ENCODE measurements around the gene PTTG1. TPM values are rescaled to one million over a fixed set of nuclear protein-coding genes. Genes with fewer than 3 reads are reported as not detected.

Gene PTTG1
- total and polyA plus RNA-seq, 4 donors, result 36.9 to 53.8 (median 40.9) TPM

GRCh38 chr5:160384681-160385080 is 37.0 kb upstream of the PTTG1 start:
- H3K27me3 ChIP-seq (ENCODE audit: control insufficient read depth, insufficient read depth, low read length), result no peaks in the 10 kb centered on the region
- H3K4me1 ChIP-seq (ENCODE audit: control insufficient read depth, insufficient read depth, low read length), result no peaks in the 10 kb centered on the region
- no peak overlapping the region for H3K4me3 ChIP-seq (ENCODE audit: low read depth, low read length)
- no peak overlapping the region for H3K27ac ChIP-seq (ENCODE audit: low read depth, low read length)
- H3K36me3 ChIP-seq (ENCODE audit: control insufficient read depth, insufficient read depth, low read length), result peaks cover 4% of the 10 kb centered on the region
- H3K9me3 ChIP-seq (ENCODE audit: control insufficient read depth, insufficient read depth, low read length), result peaks cover 7% of the 10 kb centered on the region
- no CpG with 5 or more reads among the region's 1 CpG for WGBS (ENCODE audit: insufficient coverage)
- no peak for DNase-seq (ENCODE audit: low read depth in 4 of 6, low spot score in 6 of 6)

DNA sequence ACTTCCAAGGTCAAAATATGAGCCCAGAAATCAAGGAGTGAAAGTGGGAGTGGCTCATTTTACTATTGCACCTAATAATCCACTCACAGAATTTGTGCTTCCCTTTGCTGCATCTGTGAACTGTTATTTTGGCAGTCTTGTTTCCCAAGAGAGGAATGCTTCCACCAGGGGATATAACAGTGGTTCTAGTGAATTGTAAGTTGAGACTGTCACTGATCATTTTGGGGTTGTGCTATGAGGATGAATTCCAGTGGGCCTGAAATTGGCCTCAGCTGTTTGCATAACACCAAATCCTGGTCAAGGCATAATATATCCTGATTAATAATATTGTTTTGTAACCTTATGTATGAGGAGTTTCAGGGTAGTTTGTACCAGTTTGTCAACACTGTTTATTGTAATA is 36.2 kb upstream of the PTTG1 start:
- DNase-seq (ENCODE audit: low read depth in 4 of 6, low spot score in 6 of 6), result no peak
- H3K4me1 ChIP-seq (ENCODE audit: control insufficient read depth, insufficient read depth, low read length), result no peaks in the 10 kb centered on the region
- no peaks in the 10 kb centered on the region for H3K27me3 ChIP-seq (ENCODE audit: control insufficient read depth, insufficient read depth, low read length)
- no peak overlapping the region for H3K4me3 ChIP-seq (ENCODE audit: low read depth, low read length)
- peaks cover 6% of the 10 kb centered on the region for H3K36me3 ChIP-seq (ENCODE audit: control insufficient read depth, insufficient read depth, low read length)
- H3K9me3 ChIP-seq (ENCODE audit: control insufficient read depth, insufficient read depth, low read length), result peaks cover 7% of the 10 kb centered on the region
- H3K27ac ChIP-seq (ENCODE audit: low read depth, low read length), result no peak overlapping the region

DNA sequence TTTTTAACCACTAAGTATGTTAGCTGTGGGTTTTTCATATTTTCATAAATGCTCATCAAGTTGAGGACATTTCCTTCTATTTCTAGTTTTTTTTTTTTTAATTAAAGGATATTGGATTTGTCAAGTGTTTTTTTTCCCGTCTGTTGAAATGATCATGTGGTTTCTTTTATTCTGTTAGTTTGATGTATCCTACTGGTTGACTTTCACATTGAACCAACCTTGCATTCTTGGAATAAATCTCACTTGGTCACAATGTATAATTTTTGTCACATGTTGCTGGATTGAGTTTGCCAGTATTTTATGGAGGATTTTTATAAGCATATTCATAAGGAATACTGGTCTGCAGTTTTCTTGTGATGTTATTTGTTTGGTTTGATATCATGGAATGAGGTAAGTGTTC is 34.2 kb upstream of the PTTG1 start:
- Histone ChIP-seq H3K27ac (ENCODE audit: low read depth, low read length) (no peak overlapping the region), H3K36me3 (ENCODE audit: control insufficient read depth, insufficient read depth, low read length) (peaks cover 6% of the 10 kb centered on the region), H3K4me3 (ENCODE audit: low read depth, low read length) (no peak overlapping the region), H3K4me1 (ENCODE audit: control insufficient read depth, insufficient read depth, low read length) (no peaks in the 10 kb centered on the region), H3K27me3 (ENCODE audit: control insufficient read depth, insufficient read depth, low read length) (no peaks in the 10 kb centered on the region), H3K9me3 (ENCODE audit: control insufficient read depth, insufficient read depth, low read length) (peaks cover 7% of the 10 kb centered on the region)
- no CpG with 5 or more reads among the region's 1 CpG for WGBS (ENCODE audit: insufficient coverage)
- no peak for DNase-seq (ENCODE audit: low read depth in 4 of 6, low spot score in 6 of 6)

- H3K4me3 ChIP-seq (ENCODE audit: low read depth, low read length), result no peak overlapping the region
- H3K4me1 ChIP-seq (ENCODE audit: control insufficient read depth, insufficient read depth, low read length), result no peaks in the 10 kb centered on the region
- DNase-seq (ENCODE audit: low read depth in 4 of 6, low spot score in 6 of 6), result peak in 3 of 6 donors; percentile 26 to 84 (median 59)
- WGBS (ENCODE audit: insufficient coverage), result 70% methylated on average over 4 of the region's 8 CpGs
- H3K27ac ChIP-seq (ENCODE audit: low read depth, low read length), result no peak overlapping the region
- peaks cover 7% of the 10 kb centered on the region for H3K9me3 ChIP-seq (ENCODE audit: control insufficient read depth, insufficient read depth, low read length)
- no peaks in the 10 kb centered on the region for H3K27me3 ChIP-seq (ENCODE audit: control insufficient read depth, insufficient read depth, low read length)
- H3K36me3 ChIP-seq (ENCODE audit: control insufficient read depth, insufficient read depth, low read length), result peaks cover 6% of the 10 kb centered on the region
These were observed 30.6 kb upstream of the PTTG1 start for GRCh38 chr5:160390787-160391696.

DNA sequence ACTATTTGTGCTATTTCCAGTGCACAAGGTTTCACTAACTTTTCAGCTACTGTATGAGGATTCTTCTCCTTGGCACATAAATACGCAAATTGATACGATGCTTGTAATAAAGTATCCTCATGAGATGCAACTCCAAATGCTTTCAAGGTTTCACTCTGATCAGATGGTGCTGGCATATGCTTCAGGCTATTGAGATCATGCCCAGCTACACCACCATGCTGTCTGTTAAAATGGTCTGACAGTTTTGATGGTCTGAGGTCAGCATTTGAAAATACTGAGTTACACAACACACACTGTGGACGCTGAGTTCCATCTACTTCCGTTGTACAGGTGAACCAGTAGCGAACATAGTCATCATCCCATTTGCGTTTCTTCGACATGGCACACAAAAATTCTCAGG is 26.5 kb upstream of the PTTG1 start:
- Histone ChIP-seq H3K36me3 (ENCODE audit: control insufficient read depth, insufficient read depth, low read length) (peaks cover 5% of the 10 kb centered on the region), H3K4me1 (ENCODE audit: control insufficient read depth, insufficient read depth, low read length) (peaks cover 7% of the 10 kb centered on the region), H3K27ac (ENCODE audit: low read depth, low read length) (no peak overlapping the region), H3K9me3 (ENCODE audit: control insufficient read depth, insufficient read depth, low read length) (no peaks in the 10 kb centered on the region), H3K27me3 (ENCODE audit: control insufficient read depth, insufficient read depth, low read length) (no peaks in the 10 kb centered on the region), H3K4me3 (ENCODE audit: low read depth, low read length) (no peak overlapping the region)
- 87% methylated on average over 5 of the region's 7 CpGs for WGBS (ENCODE audit: insufficient coverage)
- no peak for DNase-seq (ENCODE audit: low read depth in 4 of 6, low spot score in 6 of 6)

GRCh38 chr5:160397492-160397891 is 24.2 kb upstream of the PTTG1 start:
- Histone ChIP-seq H3K27me3 (ENCODE audit: control insufficient read depth, insufficient read depth, low read length) (no peaks in the 10 kb centered on the region), H3K36me3 (ENCODE audit: control insufficient read depth, insufficient read depth, low read length) (peaks cover 8% of the 10 kb centered on the region), H3K4me1 (ENCODE audit: control insufficient read depth, insufficient read depth, low read length) (peaks cover 7% of the 10 kb centered on the region), H3K9me3 (ENCODE audit: control insufficient read depth, insufficient read depth, low read length) (no peaks in the 10 kb centered on the region), H3K27ac (ENCODE audit: low read depth, low read length) (no peak overlapping the region), H3K4me3 (ENCODE audit: low read depth, low read length) (no peak overlapping the region)
- WGBS (ENCODE audit: insufficient coverage), result no CpG with 5 or more reads among the region's 1 CpG
- no peak for DNase-seq (ENCODE audit: low read depth in 4 of 6, low spot score in 6 of 6)

DNA sequence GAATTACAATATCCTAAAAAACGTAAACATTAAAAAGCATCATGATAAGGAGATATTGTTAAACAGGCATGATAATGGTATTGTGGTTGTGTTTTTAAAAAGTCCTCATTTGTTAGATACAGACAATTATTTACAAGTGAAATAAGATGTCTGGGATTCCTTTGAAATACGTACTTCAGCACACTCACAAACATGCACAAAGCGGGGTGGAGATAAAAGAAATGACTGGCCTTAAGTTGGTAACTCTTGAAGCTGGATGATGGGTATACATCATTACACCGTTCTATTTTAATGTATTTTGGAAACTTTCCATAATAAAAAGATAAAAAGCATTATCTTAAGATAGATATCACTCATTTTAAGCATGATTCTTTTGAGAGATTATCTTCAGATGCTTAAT is 22.8 kb upstream of the PTTG1 start:
- peak overlapping the region; percentile 83 for H3K4me3 ChIP-seq (ENCODE audit: low read depth, low read length)
- no peaks in the 10 kb centered on the region for H3K27me3 ChIP-seq (ENCODE audit: control insufficient read depth, insufficient read depth, low read length)
- WGBS (ENCODE audit: insufficient coverage), result no CpG with 5 or more reads among the region's 4 CpGs
- DNase-seq (ENCODE audit: low read depth in 4 of 6, low spot score in 6 of 6), result no peak
- peaks cover 15% of the 10 kb centered on the region for H3K36me3 ChIP-seq (ENCODE audit: control insufficient read depth, insufficient read depth, low read length)
- H3K9me3 ChIP-seq (ENCODE audit: control insufficient read depth, insufficient read depth, low read length), result no peaks in the 10 kb centered on the region
- peaks cover 7% of the 10 kb centered on the region for H3K4me1 ChIP-seq (ENCODE audit: control insufficient read depth, insufficient read depth, low read length)
- no peak overlapping the region for H3K27ac ChIP-seq (ENCODE audit: low read depth, low read length)

DNA sequence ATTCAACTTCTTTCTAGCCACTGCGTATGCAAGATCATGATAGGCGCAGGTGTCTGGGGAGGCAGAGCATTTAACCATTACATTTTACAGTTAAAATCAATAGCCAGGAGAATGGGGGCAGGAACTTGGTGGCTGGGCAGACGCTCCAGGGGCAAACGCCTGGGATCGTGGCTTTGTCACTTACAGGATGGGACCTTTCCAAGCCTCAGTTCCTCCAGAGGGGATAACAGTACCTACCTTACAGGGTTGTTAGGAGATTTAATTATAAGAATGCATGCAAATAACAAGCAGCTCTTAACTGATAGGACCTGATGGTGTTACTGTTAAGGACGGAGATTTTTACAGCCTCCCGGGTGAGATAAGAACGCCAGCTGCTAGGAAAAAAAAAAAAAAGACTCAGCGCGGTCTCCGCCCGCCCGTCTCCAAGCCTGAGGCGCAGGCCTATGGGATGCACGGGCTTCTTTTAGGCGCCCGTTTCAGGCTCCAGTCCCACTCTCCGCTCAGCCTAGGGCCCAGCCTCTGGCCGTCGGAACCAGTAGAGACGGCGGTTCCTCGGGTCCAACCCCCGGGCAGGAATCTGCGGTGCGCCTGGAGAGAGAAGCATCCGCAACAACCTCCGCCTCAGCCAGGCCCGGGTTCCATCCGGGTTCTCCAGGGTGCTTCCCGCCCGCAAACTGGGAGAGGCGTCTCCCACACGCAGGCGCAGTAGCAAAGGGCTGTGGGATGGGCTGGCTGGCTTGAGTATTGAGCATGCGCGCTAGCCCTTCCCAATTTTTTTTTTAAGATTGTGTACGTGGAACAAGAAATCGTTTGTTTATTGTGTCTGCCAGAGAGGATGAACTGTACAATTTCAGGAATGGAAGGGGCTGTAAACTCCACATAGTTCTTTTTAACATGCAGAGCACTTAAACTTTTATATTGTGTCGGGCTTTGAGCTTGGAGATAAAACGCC is 22.0 kb upstream of the PTTG1 start, which contains the start of gene FAM200C:
TSS of gene FAM200C (minus strand) at position 653 of the 952 bp plus-strand sequence. CDS start 4,564 bp downstream, outside the sequence.
- WGBS (ENCODE audit: insufficient coverage), result under 1% methylated on average over 35 of the region's 41 CpGs
- Histone ChIP-seq H3K36me3 (ENCODE audit: control insufficient read depth, insufficient read depth, low read length) (peaks cover 22% of the 10 kb centered on the region), H3K27me3 (ENCODE audit: control insufficient read depth, insufficient read depth, low read length) (no peaks in the 10 kb centered on the region), H3K27ac (ENCODE audit: low read depth, low read length) (peak within 1 kb of the TSS; percentile 93), H3K9me3 (ENCODE audit: control insufficient read depth, insufficient read depth, low read length) (no peaks in the 10 kb centered on the region), H3K4me3 (ENCODE audit: low read depth, low read length) (peak within 1 kb of the TSS; percentile 83), H3K4me1 (ENCODE audit: control insufficient read depth, insufficient read depth, low read length) (peaks cover 7% of the 10 kb centered on the region)
- peak; percentile 83 to 99 (median 90) for DNase-seq (ENCODE audit: low read depth in 4 of 6, low spot score in 6 of 6)

- Histone ChIP-seq H3K9me3 (ENCODE audit: control insufficient read depth, insufficient read depth, low read length) (no peaks in the 10 kb centered on the region), H3K36me3 (ENCODE audit: control insufficient read depth, insufficient read depth, low read length) (peaks cover 4% of the 10 kb centered on the region), H3K4me3 (ENCODE audit: low read depth, low read length) (peak within 1 kb of the TSS; percentile 72), H3K27me3 (ENCODE audit: control insufficient read depth, insufficient read depth, low read length) (no peaks in the 10 kb centered on the region), H3K4me1 (ENCODE audit: control insufficient read depth, insufficient read depth, low read length) (peaks cover 13% of the 10 kb centered on the region), H3K27ac (ENCODE audit: low read depth, low read length) (peak within 1 kb of the TSS; percentile 93)
- DNase-seq (ENCODE audit: low read depth in 4 of 6, low spot score in 6 of 6), result peak in 5 of 6 donors; percentile 88 to 98 (median 89)
- WGBS (ENCODE audit: insufficient coverage), result 0% methylated on average over 40 of the region's 48 CpGs
These were observed 2.8 kb upstream of the PTTG1 start, which contains the start of gene SLU7 for GRCh38 chr5:160418561-160419457. TSS of gene SLU7 (minus strand) at chr5:160419081. CDS start at chr5:160415294, 3,787 bp downstream.

Data from spinal cord (tissue), 10 donors.